ENCODE measurements around the gene UBAC1.
A peak's percentile ranks its signal among the peaks of the same experiment; 100 is the strongest.

Gene UBAC1

DNA sequence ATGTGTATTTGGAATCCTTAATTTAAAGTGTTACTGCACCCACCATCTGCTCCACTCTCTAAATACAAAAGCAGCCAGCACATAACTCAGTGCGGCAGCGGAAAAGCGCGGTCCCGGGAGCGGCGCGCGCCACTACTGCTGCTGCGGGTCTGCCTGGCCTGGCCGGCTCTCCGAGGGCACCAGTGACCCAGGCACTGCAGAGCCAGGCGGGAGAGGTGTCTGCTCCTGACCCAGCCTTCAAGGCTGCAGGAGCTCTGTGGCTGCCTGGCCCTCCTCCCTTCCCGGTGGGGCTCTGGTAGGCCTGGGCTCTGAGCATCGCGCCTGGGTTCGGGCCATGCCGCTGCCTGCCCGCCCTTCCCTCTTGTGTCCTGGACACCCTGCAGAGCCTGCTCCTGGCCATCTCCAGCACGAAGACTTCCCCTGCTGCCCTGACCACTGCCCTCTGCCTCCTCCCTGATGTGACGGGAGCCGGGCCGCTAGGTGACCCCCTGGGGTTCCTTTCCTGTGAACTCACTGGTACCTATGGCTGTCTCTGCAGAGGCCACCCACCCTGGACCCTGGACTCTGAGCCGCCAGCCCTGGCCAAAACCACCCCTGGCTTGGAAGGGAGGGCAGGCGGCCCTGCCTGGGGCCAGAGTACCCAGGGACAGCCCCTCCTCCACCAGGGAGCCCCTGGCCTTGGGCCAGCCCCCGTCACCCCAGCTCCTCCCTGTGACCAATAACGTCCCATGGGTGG, 32.8 kb upstream of the UBAC1 start:
- no peak for DNase-seq (ENCODE audit: low read depth)

- DNase-seq (ENCODE audit: low read depth) = no peak
Observed at GRCh38 chr9:135993409-135993742, 32.2 kb upstream of the UBAC1 start.

DNA sequence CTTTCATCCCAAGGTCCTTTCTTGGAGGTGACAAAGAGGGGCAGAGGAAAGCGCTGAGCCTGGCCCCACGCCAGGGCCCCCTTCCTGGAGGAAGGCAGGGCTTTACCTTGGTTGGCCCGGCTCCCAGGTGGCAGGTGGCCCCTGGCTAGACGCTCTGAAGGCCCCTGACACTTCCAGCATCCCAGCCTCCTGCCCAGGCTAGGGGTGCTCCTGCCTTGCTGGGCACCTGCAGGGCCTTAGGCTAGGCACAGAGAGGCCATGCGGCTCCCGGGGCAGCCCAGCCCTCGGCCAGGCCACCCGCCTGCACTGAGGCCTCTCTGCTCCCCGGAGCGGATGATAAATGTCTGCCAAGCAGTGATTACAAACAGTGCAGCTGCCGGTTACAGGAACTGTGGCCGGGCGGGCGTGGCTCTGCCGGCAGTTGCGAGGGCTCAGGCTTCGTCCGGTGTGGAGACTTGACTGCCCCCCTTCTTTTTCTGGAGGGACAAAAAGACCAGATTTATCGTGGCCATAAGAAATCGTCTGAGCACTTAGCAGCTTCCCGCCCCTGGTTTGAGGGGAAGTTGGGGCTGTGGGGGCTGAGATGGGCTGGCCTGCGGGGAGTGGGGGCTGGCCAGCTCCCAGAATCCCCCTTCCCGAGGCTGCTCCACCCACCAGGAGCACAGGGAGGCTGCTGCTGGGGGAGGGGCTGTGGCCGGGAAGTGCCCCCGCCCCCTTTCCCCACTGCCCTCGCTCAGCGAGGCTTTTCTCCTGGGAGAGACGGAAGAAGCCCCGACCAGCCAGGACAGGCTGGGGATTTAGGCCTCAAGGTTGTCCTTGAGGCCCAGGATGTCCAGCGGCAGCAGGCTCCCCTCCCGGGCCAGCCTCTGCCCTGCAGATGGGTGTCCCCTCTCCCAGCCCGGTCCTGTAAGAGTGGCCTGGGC, 31.6 kb upstream of the UBAC1 start:
- DNase-seq (ENCODE audit: low read depth) = peak; percentile 89

- no peak for DNase-seq (ENCODE audit: low read depth)
Observed at GRCh38 chr9:135991771-135992170, 30.6 kb upstream of the UBAC1 start.

GRCh38 chr9:135990468-135991429, 29.6 kb upstream of the UBAC1 start:
- DNase-seq (ENCODE audit: low read depth) = peak; percentile 98

GRCh38 chr9:135989722-135990467, 28.7 kb upstream of the UBAC1 start:
- DNase-seq (ENCODE audit: low read depth) = no peak

DNA sequence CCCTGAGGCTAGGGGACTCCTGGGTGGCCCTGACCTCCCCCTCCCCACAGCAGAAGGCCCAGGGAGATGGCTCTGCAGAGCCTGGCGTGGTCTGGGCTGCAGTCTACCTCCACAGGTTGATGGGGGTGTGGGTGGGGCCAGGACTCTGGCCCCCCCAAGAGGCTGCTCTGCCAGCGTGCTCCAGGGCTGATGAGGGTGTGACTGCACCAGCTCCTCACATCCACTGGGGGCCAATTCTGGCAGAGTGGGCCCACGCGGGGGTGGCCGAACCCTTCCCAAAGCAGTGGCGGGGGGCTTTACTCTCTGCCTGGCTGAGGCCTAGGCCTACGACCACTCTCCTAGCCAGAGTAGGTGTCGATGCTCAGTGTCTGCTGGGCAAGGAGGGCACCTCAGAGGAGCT, 28.0 kb upstream of the UBAC1 start:
- DNase-seq (ENCODE audit: low read depth) = no peak

- DNase-seq (ENCODE audit: low read depth) = no peak
Observed at GRCh38 chr9:135988493-135988892, 27.3 kb upstream of the UBAC1 start.

GRCh38 chr9:135987838-135988404, 26.7 kb upstream of the UBAC1 start:
- DNase-seq (ENCODE audit: low read depth) = no peak

DNA sequence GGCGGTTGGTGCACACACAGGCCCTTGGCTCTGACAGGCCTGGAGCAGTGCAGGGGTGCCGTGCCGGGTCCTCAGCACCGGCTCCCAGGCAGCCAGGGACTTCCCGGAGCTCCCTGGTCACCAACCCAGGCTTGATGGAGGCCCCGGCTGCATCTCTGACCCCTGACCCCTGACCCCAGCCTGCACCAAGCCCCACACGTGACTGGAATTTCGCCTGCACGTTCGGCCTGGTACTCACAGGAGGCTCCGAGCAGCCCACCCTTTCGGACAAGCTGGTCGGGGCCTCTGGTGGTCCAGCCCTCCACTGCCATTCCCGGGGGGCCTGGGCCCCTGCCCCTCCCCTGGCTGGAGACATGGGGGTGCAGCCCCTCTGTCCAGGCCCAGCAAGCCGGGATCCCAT, 25.4 kb upstream of the UBAC1 start:
- no peak for DNase-seq (ENCODE audit: low read depth)

GRCh38 chr9:135985889-135986288, 24.7 kb upstream of the UBAC1 start:
- no peak for DNase-seq (ENCODE audit: low read depth)

- no peak for DNase-seq (ENCODE audit: low read depth)
Observed at GRCh38 chr9:135985459-135985774, 24.2 kb upstream of the UBAC1 start.

- DNase-seq (ENCODE audit: low read depth) = no peak
Observed at GRCh38 chr9:135984072-135984710, 23.0 kb upstream of the UBAC1 start.

DNA sequence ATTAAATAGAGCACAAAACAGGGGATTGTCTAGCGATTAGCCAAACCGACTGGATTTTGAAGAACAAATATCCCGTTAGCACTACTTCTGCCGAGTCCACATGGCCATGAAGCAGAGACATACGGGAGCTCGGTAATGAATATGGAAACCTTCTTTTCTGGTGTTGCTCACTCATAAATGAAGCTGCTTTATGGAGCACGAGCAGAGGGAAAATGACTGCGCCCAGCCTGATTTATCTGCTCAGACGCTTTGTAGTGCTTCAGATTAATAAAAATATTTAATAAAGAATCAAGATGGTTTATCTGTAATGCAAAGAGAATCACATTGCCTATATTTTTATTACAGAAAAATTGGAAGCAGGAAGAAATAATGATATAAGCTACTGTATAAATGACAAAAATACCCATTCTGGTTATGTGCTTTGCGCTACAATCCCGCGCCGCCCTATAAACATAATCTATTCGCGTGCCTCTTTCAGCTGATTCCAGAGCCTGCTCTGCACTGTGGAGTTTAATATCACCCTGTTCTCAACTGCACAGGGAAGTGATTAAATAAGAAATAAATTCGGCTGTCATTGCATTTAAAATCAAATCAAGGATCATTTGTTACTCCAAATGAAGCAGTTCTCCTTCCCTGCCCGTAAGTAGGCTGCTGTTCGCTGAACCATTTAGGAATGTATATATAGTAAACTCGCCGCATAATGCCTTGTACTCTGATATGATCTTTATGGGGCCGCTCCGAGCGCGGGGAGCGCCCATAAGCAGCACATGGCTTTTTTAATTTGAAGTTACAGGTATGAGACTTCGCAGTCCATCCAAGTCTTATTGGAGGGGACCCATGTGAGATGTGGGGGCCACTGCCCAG, 22.3 kb upstream of the UBAC1 start:
- DNase-seq (ENCODE audit: low read depth) = no peak

DNA sequence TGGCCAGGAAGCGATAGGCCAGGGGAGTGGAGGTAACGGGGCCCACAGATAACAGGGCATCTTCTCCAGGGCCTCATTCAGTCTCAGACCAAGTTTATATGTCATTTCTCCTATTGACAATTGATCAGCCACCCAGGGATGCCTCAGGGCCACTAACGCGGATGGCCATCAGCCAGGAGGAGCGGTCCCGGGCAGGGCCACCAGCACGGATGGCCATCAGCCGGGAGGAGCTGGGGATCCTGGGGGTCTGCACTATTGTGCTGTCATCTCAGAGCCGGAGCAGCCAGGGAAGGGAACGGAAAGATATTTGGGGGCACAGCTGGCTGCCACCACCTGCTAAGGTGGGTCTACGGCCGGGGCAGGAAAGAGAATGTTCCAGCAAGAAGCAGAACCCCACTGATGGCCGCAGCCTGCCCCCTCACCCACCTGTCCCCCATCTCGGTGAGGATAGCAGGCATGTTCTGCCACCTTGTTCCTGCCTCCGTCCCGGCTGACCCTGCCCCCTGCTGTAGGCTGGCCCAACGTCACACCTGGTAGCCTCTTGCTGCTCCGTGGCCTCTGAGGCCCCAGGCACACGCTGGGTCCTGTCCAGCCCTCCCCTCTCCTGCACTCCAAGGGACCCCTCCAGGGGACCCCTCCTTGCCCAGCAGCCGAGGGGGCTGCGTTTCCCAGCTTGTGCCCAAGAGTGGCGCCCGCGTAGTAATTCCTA, 21.5 kb upstream of the UBAC1 start:
- DNase-seq (ENCODE audit: low read depth) = no peak

DNA sequence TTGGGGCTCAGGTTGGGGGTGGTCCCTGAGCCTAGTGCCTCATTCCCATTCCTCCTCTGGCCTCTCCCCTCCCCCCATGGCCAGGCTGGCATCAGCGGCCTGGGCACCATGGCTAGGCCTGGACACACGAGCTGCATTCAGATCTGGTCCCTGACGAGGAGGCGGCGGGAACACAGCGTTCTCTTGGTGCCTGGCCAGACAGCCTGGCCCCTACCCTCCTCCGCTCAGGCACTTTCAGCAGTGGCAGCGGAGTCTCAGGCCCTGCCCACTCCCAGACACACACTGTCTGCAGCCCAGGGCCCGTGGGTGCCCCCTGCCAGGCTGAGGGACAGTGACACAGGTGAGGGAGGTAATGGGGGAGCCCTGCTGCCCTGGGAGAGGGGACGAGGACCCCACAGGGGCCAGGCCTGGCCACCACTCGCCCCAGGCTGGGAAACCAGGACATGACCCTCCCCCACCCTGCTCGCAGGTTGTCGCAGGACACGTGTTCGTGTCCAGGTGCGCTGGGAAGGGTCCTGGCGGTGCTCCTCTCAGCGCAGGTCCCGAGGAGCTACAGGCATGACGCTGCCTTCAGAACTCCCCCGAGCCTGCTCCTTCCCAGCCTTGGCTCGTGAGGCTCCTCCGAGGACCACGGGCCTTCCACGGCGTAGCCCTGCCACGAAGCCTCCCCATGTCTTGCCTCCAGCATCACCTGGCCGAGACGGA, 19.9 kb upstream of the UBAC1 start:
- no peak for DNase-seq (ENCODE audit: low read depth)

DNA sequence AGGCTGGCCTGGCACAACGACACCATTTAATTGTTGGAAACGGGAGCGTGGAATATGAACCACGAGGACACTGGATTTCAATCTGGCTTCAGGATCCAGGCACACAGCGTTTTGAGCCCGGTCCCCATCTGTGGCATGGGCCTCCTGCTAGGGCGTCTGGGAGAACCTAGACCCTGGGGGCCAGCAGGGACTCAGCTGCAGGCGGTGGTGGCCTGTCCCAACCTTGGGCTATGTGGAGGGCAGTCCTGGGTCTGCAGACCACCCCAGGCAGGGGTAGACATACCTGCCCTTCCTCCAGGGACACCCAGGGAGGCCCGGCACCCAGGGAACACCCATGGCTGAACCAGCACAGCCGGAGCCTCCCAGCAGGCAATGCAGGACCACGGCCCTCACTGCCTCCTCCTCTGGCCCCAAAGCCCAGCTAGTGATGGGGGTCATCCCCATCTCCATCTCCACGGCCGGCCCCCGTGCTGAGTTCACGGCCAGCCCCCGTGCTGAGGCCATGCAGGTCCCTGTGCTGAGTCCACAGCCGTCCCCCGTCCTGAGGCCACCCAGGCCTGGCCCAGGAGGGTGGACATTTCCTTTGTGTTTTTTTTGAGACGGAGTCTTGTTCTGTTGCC, 18.5 kb upstream of the UBAC1 start:
- no peak for DNase-seq (ENCODE audit: low read depth)

All from CMK (cell line).